ENCODE measurements around the gene FUT3. TPM values are rescaled to one million over a fixed set of nuclear protein-coding genes. Genes with fewer than 3 reads are reported as not detected.
"Not testable (repeated sequence)": the region's sequence is repeated elsewhere in the genome, so short reads cannot be mapped to it uniquely, and the experiment has no call there.

Gene FUT3
- total RNA-seq, 1 experiment from 2014 or later = 15.6 TPM

- H3K27me3 Mint-ChIP-seq (ENCODE audit: unreplicated experiment) = peaks cover 5% of the 10 kb centered on the region
Measured at GRCh38 chr19:5863030-5863665, 11.9 kb upstream of the FUT3 start.

DNA sequence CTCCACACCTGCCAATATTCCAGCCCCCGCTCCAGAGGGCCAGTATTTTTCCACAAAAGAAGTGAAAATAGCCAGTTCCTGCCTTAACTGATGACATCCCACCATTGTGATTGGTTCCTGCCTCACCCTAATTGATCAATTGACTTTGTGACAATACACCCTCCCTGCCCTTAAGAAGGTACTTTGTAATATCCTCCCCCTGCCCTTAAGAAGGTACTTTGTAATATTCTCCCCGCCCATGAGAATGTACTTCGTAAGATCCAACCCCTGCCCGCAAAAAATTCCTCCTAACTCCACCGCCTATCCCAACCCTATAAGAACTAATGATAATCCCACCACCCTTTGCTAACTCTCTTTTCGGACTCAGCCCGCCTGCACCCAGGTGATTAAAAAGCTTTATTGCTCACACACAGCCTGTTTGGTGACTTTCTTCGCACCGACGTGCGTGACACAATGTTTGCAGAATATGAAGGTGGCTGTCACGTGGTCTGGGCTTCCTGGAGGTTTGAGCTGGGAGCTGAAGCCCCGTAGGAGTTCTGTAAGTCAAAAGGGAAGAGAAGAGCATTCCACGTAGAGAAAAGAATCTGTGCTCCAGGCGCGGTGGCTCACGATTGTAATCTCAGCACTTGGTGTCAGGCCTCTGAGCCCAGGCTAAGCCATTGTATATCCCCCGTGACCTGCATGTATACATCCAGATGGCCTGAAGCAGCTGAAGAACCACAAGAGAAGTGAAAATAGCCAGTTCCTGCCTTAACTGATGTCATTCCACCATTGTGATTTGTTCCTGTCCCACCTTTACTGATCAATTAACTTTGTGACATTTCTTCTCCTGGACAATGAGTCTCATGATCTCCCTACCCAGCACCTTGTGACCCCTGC lies 6.2 kb upstream of the FUT3 start:
- CTCF ChIA-PET = no interaction called here
- no peak for DNase-seq

More at GRCh38 chr19:5863030-5863665, 11.9 kb upstream of the FUT3 start:
- no TSS peak for BruUV-seq (replicated peaks)
- Mint-ChIP-seq H3K9me3 (ENCODE audit: low read depth, unreplicated experiment) (no peaks in the 10 kb centered on the region), H3K27ac (ENCODE audit: unreplicated experiment) (no peak overlapping the region), H3K4me1 (ENCODE audit: low read depth, unreplicated experiment) (no peaks in the 10 kb centered on the region), H3K4me3 (ENCODE audit: low read depth, unreplicated experiment) (no peak overlapping the region), H3K36me3 (ENCODE audit: insufficient read depth, unreplicated experiment) (peaks cover 4% of the 10 kb centered on the region)
- DNase-seq = no peak
- CTCF ChIA-PET = interaction anchor here (0.6 kb wide), 1 partner anchor 298 kb away, joined by 3 read pairs; no protein-coding TSS in a partner anchor
- no peak for TF ChIP-seq CTCF (IDR thresholded peaks at IDR 0.05; ENCODE audit: unreplicated experiment)
- intact Hi-C loops (cut with micrococcal nuclease; ENCODE audit: unreplicated experiment) = no loop called here

GRCh38 chr19:5855151-5855550 lies 3.9 kb upstream of the FUT3 start:
- H3K27me3 Mint-ChIP-seq (ENCODE audit: unreplicated experiment) = peaks cover 12% of the 10 kb centered on the region
- peaks cover 18% of the 10 kb centered on the region for H3K4me1 Mint-ChIP-seq (ENCODE audit: low read depth, unreplicated experiment)
- H3K9me3 Mint-ChIP-seq (ENCODE audit: low read depth, unreplicated experiment); H3K27ac Mint-ChIP-seq (ENCODE audit: unreplicated experiment); DNase-seq; intact Hi-C loops (cut with micrococcal nuclease; ENCODE audit: unreplicated experiment); CTCF ChIA-PET; BruUV-seq (replicated peaks); H3K4me3 Mint-ChIP-seq (ENCODE audit: low read depth, unreplicated experiment): not testable (repeated sequence)
- peaks cover 11% of the 10 kb centered on the region for H3K36me3 Mint-ChIP-seq (ENCODE audit: insufficient read depth, unreplicated experiment)

More for the DNA sequence above, 6.2 kb upstream of the FUT3 start:
- Mint-ChIP-seq H3K27ac (ENCODE audit: unreplicated experiment) (no peak overlapping the region), H3K36me3 (ENCODE audit: insufficient read depth, unreplicated experiment) (no peaks in the 10 kb centered on the region), H3K4me1 (ENCODE audit: low read depth, unreplicated experiment) (peaks cover 2% of the 10 kb centered on the region), H3K4me3 (ENCODE audit: low read depth, unreplicated experiment) (no peak overlapping the region), H3K9me3 (ENCODE audit: low read depth, unreplicated experiment) (no peaks in the 10 kb centered on the region), H3K27me3 (ENCODE audit: unreplicated experiment) (peaks cover 8% of the 10 kb centered on the region)
- intact Hi-C loops (cut with micrococcal nuclease; ENCODE audit: unreplicated experiment) = no loop called here
- BruUV-seq (replicated peaks) = no TSS peak
- no peak for TF ChIP-seq CTCF (IDR thresholded peaks at IDR 0.05; ENCODE audit: unreplicated experiment)

GRCh38 chr19:5854121-5854520 lies 2.9 kb upstream of the FUT3 start:
- H3K9me3 Mint-ChIP-seq (ENCODE audit: low read depth, unreplicated experiment); H3K27ac Mint-ChIP-seq (ENCODE audit: unreplicated experiment); CTCF ChIA-PET; H3K4me3 Mint-ChIP-seq (ENCODE audit: low read depth, unreplicated experiment); DNase-seq; BruUV-seq (replicated peaks); intact Hi-C loops (cut with micrococcal nuclease; ENCODE audit: unreplicated experiment): not testable (repeated sequence)
- Mint-ChIP-seq H3K4me1 (ENCODE audit: low read depth, unreplicated experiment) (peaks cover 18% of the 10 kb centered on the region), H3K36me3 (ENCODE audit: insufficient read depth, unreplicated experiment) (peaks cover 11% of the 10 kb centered on the region), H3K27me3 (ENCODE audit: unreplicated experiment) (peaks cover 12% of the 10 kb centered on the region)

DNA sequence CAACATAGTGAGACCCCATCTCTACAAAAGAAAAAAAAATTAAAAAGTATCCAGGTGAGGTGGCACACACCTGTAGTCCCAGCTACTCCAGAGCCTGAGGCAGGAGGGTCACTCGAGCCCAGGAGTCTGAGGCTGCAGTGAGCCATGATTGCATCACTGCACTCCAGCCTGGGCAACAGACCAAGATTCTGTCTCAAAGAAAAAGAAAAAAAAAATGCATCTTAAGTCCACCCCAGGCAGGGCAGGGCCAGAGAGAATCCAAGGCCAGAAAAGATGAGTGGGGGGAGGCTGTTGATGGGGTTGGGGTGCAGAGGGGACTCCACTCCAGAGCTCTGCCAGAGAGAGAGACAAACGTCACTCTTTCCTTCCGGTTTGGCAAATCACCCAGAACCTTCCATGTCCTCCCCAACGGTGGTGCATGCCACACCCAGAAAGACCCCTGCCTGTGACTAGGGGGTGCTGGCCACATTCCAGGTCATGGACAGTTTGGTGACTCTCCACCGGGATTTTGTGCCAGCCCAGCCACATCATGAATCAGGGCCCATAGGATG lies 431 bp downstream of the FUT3 start:
- H3K4me3 Mint-ChIP-seq (ENCODE audit: low read depth, unreplicated experiment) = no peak overlapping the region
- no TSS peak for BruUV-seq (replicated peaks)
- peak; percentile 47 for DNase-seq
- H3K4me1 Mint-ChIP-seq (ENCODE audit: low read depth, unreplicated experiment) = peaks cover 18% of the 10 kb centered on the region
- intact Hi-C loops (cut with micrococcal nuclease; ENCODE audit: unreplicated experiment) = no loop called here
- H3K27ac Mint-ChIP-seq (ENCODE audit: unreplicated experiment) = no peak overlapping the region
- CTCF ChIA-PET = interaction anchor here (0.6 to 1.3 kb wide), 4 partner anchors 19 to 114 kb away, joined by 3 to 4 read pairs (median 4); no protein-coding TSS in a partner anchor
- no peak for TF ChIP-seq CTCF (IDR thresholded peaks at IDR 0.05; ENCODE audit: unreplicated experiment)
- peaks cover 11% of the 10 kb centered on the region for H3K36me3 Mint-ChIP-seq (ENCODE audit: insufficient read depth, unreplicated experiment)
- H3K27me3 Mint-ChIP-seq (ENCODE audit: unreplicated experiment) = peaks cover 12% of the 10 kb centered on the region
- H3K9me3 Mint-ChIP-seq (ENCODE audit: low read depth, unreplicated experiment) = no peaks in the 10 kb centered on the region
